ENCODE data around the gene PRMT7. TPM values are rescaled to one million over a fixed set of nuclear protein-coding genes. Genes with fewer than 3 reads are reported as not detected.

PRMT7 gene
- total and polyA plus RNA-seq, 8 donors = 11.6 to 47.9 (median 17.9) TPM

- H3K36me3 ChIP-seq = peaks cover 0 to 12% (median 0%) of the 10 kb centered on the region in 3 donors
- WGBS, 2 donors = 70 to 76% methylated on average over 8 of the region's 8 CpGs
- ATAC-seq (no peak), FAIRE-seq (no peak), DNase-seq (peak in 1 of 6 donors; percentile 55)
- no peaks in the 10 kb centered on the region for H3K9me3 ChIP-seq
- H3K27ac ChIP-seq = no peak overlapping the region
- H3K27me3 ChIP-seq = no peaks in the 10 kb centered on the region
- H3K4me1 ChIP-seq = no peaks in the 10 kb centered on the region
- H3K4me3 ChIP-seq = no peak overlapping the region
- no peak for TF ChIP-seq CTCF (IDR thresholded peaks at IDR 0.05)
- intact Hi-C loops (cut with DNase I) = no loop called here
Observed at GRCh38 chr16:68362262-68362913, 51.6 kb downstream of the PRMT7 start.

GRCh38 chr16:68362947-68363657 lies 52.3 kb downstream of the PRMT7 start:
- Histone ChIP-seq H3K9me3 (no peaks in the 10 kb centered on the region), H3K36me3 (peaks cover 0 to 5% (median 0%) of the 10 kb centered on the region in 3 donors), H3K4me1 (no peaks in the 10 kb centered on the region), H3K27ac (no peak overlapping the region), H3K4me3 (no peak overlapping the region), H3K27me3 (no peaks in the 10 kb centered on the region)
- FAIRE-seq (no peak), ATAC-seq (no peak), DNase-seq (peak in 1 of 6 donors; percentile 59)
- intact Hi-C loops (cut with DNase I) = no loop called here
- WGBS, 2 donors = 62 to 68% methylated on average over 18 of the region's 18 CpGs
- TF ChIP-seq CTCF (IDR thresholded peaks at IDR 0.05) = no peak

GRCh38 chr16:68363658-68364521 lies 53.1 kb downstream of the PRMT7 start:
- 42 to 56% methylated on average over 22 of the region's 22 CpGs for WGBS, 2 donors
- H3K36me3 ChIP-seq = peaks cover 0 to 4% (median 0%) of the 10 kb centered on the region in 3 donors
- no peak for FAIRE-seq

GRCh38 chr16:68364561-68364998 lies 53.8 kb downstream of the PRMT7 start:
- no peak overlapping the region for H3K27ac ChIP-seq
- intact Hi-C loops (cut with DNase I) = no loop called here
- no peak overlapping the region for H3K4me3 ChIP-seq
- DNase-seq = peak in 1 of 6 donors; percentile 41
- H3K36me3 ChIP-seq = no peaks in the 10 kb centered on the region
- no peak for TF ChIP-seq CTCF (IDR thresholded peaks at IDR 0.05)
- no peak for ATAC-seq
- no peak for FAIRE-seq
- 51 to 64% methylated on average over 14 of the region's 14 CpGs for WGBS, 2 donors
- no peaks in the 10 kb centered on the region for H3K9me3 ChIP-seq
- H3K4me1 ChIP-seq = no peaks in the 10 kb centered on the region
- H3K27me3 ChIP-seq = no peaks in the 10 kb centered on the region

More at GRCh38 chr16:68363658-68364521, 53.1 kb downstream of the PRMT7 start:
- DNase-seq = peak in 2 of 6 donors; percentile 17 to 55
- intact Hi-C loops (cut with DNase I) = no loop called here
- no peaks in the 10 kb centered on the region for H3K27me3 ChIP-seq
- H3K4me1 ChIP-seq = no peaks in the 10 kb centered on the region
- H3K27ac ChIP-seq = no peak overlapping the region
- peak in 1 of 4 donors; percentile 22 for ATAC-seq
- H3K9me3 ChIP-seq = no peaks in the 10 kb centered on the region
- TF ChIP-seq CTCF (IDR thresholded peaks at IDR 0.05) = no peak
- H3K4me3 ChIP-seq = no peak overlapping the region

Measured in pancreas (tissue), 10 donors.